CD14-positive monocyte (primary cell): ENCODE measurements around the gene HBQ1. TPM values are rescaled to one million over a fixed set of nuclear protein-coding genes. Genes with fewer than 3 reads are reported as not detected.

Experiments used
- DNase-seq, 3 donors: peaks; one replicate each; pipeline ENCODE4 v3.0.0-alpha.2; 2011 to 2022
- H2AFZ ChIP-seq: 2 replicates; pipeline ENCODE4 v1.6.0; 2012; ENCODE audit warnings: mild to moderate bottlenecking, low read depth, low read length, inconsistent platforms; ENCODE audit not compliant: insufficient read depth, poor library complexity, severe bottlenecking
- H3K27ac ChIP-seq, 2 donors: 1 replicate in 1 of 2; 2 replicates in 1 of 2; pipeline ENCODE4 v1.5.1; 2012 to 2013; ENCODE audit warnings: low read length in 2 of 2, control low read depth in 1 of 2, inconsistent platforms in 1 of 2, low read depth in 1 of 2, mild to moderate bottlenecking in 1 of 2
- H3K27me3 ChIP-seq, 2 donors: one replicate each; pipeline versions ENCODE4 v1.6.0 to v1.6.1; 2011 to 2013; ENCODE audit warnings: low read length in 2 of 2; ENCODE audit not compliant: control insufficient read depth in 2 of 2, insufficient read depth in 2 of 2
- H3K36me3 ChIP-seq, 2 donors: replicated peaks in 1 of 2; 1 replicate in 1 of 2; 2 replicates in 1 of 2; pipeline versions ENCODE4 v1.5.1 to v1.6.1; 2012 to 2013; ENCODE audit warnings: low read length in 2 of 2, control low read depth in 1 of 2, inconsistent platforms in 1 of 2, mild to moderate bottlenecking in 1 of 2; ENCODE audit not compliant: insufficient read depth in 2 of 2, control insufficient read depth in 1 of 2
- H3K4me1 ChIP-seq, 2 donors: 1 replicate in 1 of 2; 2 replicates in 1 of 2; pipeline versions ENCODE4 v1.5.1 to v1.6.1; 2012 to 2013; ENCODE audit warnings: low read length in 2 of 2, control low read depth in 1 of 2, inconsistent platforms in 1 of 2, mild to moderate bottlenecking in 1 of 2, moderate library complexity in 1 of 2; ENCODE audit not compliant: insufficient read depth in 2 of 2, control insufficient read depth in 1 of 2
- H3K4me2 ChIP-seq: replicated peaks from 2 replicates; pipeline ENCODE3; 2012; ENCODE audit warnings: low read length, moderate library complexity, mild to moderate bottlenecking; ENCODE audit not compliant: poor library complexity, severe bottlenecking; ENCODE audit errors: extremely low read depth
- H3K4me3 ChIP-seq, 3 experiments: fragments of 200-600 bp in 1 of 3; sonication (generic) in 1 of 3; replicated peaks in 1 of 3; 1 replicate in 2 of 3; 2 replicates in 1 of 3; pipeline ENCODE4 v1.5.1; 2011 to 2013; ENCODE audit warnings: low read length in 3 of 3, mild to moderate bottlenecking in 3 of 3, control low read depth in 2 of 3, low read depth in 2 of 3, inconsistent platforms in 1 of 3, moderate library complexity in 1 of 3
- H3K79me2 ChIP-seq: 2 replicates; pipeline ENCODE4 v1.6.0; 2012; ENCODE audit warnings: mild to moderate bottlenecking, control low read depth, inconsistent platforms, low read length, moderate library complexity; ENCODE audit not compliant: insufficient read depth
- H3K9ac ChIP-seq: 2 replicates; pipeline ENCODE4 v1.6.0; 2017; ENCODE audit warnings: low read length, mild to moderate bottlenecking; ENCODE audit not compliant: insufficient read depth, poor library complexity, severe bottlenecking
- H3K9me3 ChIP-seq, 2 donors: replicated peaks in 1 of 2; 1 replicate in 1 of 2; 2 replicates in 1 of 2; pipeline versions ENCODE4 v1.5.1 to v1.6.1; 2012 to 2013; ENCODE audit warnings: low read length in 2 of 2, control low read depth in 1 of 2; ENCODE audit not compliant: control insufficient read depth in 1 of 2, insufficient read depth in 1 of 2
- H4K20me1 ChIP-seq: 2 replicates; pipeline ENCODE4 v1.6.0; 2012; ENCODE audit warnings: mild to moderate bottlenecking, low read length, control low read depth, moderate library complexity; ENCODE audit not compliant: insufficient read depth
- H3K27ac Mint-ChIP-seq, 7 donors: one replicate each; pipeline ENCODE4 v1.8.0; 2020; ENCODE audit warnings: mild to moderate bottlenecking in 7 of 7, mixed read lengths in 7 of 7, moderate library complexity in 6 of 7, inconsistent platforms in 2 of 7
- H3K27me3 Mint-ChIP-seq, 3 donors: one replicate each; pipeline ENCODE4 v1.8.0; 2021 to 2022; ENCODE audit warnings: low read depth in 3 of 3, mild to moderate bottlenecking in 3 of 3, mixed read lengths in 3 of 3, moderate library complexity in 3 of 3, inconsistent platforms in 1 of 3
- H3K36me3 Mint-ChIP-seq, 2 donors: one replicate each; pipeline ENCODE4 v1.8.0; 2020; ENCODE audit warnings: mixed read lengths in 2 of 2, inconsistent platforms in 1 of 2, mild to moderate bottlenecking in 1 of 2
- H3K4me1 Mint-ChIP-seq: one replicate; pipeline ENCODE4 v1.8.0; 2020; ENCODE audit warnings: mild to moderate bottlenecking, mixed read lengths
- H3K4me3 Mint-ChIP-seq, 2 donors: one replicate each; pipeline ENCODE4 v1.8.0; 2020; ENCODE audit warnings: mild to moderate bottlenecking in 2 of 2, mixed read lengths in 2 of 2, moderate library complexity in 1 of 2
- H3K9me3 Mint-ChIP-seq, 7 donors: one replicate each; pipeline ENCODE4 v1.8.0; 2020 to 2022; ENCODE audit warnings: mixed read lengths in 7 of 7, mild to moderate bottlenecking in 6 of 7, moderate library complexity in 6 of 7, inconsistent platforms in 2 of 7
- CTCF ChIP-seq: fragments of 200-600 bp; IDR thresholded peaks from one replicate; pipeline ENCODE4 v1.8.0; 2022; ENCODE audit warnings: antibody characterized with exemption, mild to moderate bottlenecking
- WGBS: methylation state at CpG from one replicate; pipeline ENCODE4 v1.1.5; 2013; ENCODE audit warnings: missing lambda C conversion rate; ENCODE audit not compliant: insufficient coverage; 5-methylcytosine and 5-hydroxymethylcytosine counted together
- intact Hi-C, 2 donors: fragments of 100-400 bp; cut with micrococcal nuclease; formaldehyde crosslinking; loops; one replicate each; pipeline versions ENCODE4 v1.15.0 to v1.15.1; 2023
- polyA plus RNA-seq, 3 donors: library from polyadenylated mRNA; depleted of rRNA in 1 of 3; unstranded in 2 of 3; stranded (reverse) in 1 of 3; fragments of 300-500 nt in 2 of 3; fragments of >200 nt in 1 of 3; fragmentation: Illumina TruSeq in 2 of 3; gene quantifications; 1 replicate in 2 of 3; 2 replicates in 1 of 3; pipeline ENCODE4 v1.2.3, GENCODE V29; 2012 to 2021

The HBQ1 gene
- polyA plus RNA-seq, 3 donors, result not detected

GRCh38 chr16:177981-178667 is 2.1 kb upstream of the HBQ1 start:
- H3K27me3 Mint-ChIP-seq, result peaks cover 56 to 79% (median 69%) of the 10 kb centered on the region in 3 donors
- no peaks in the 10 kb centered on the region for H3K79me2 ChIP-seq
- H3K4me3 ChIP-seq, result no peak overlapping the region
- peaks cover 3 to 4% of the 10 kb centered on the region in 2 donors for H3K36me3 Mint-ChIP-seq
- H3K36me3 ChIP-seq, result no peaks in the 10 kb centered on the region
- peak overlapping the region in 1 of 2 donors; percentile 65 for H3K4me3 Mint-ChIP-seq
- H2AFZ ChIP-seq, result no peak overlapping the region
- no peaks in the 10 kb centered on the region for H4K20me1 ChIP-seq
- peaks cover 13% of the 10 kb centered on the region for H3K4me1 Mint-ChIP-seq
- H3K4me1 ChIP-seq, result peaks cover 8 to 17% of the 10 kb centered on the region in 2 donors
- WGBS, result 61% methylated on average over 3 of the region's 11 CpGs
- no peak overlapping the region for H3K27ac Mint-ChIP-seq
- DNase-seq, result no peak
- no peak overlapping the region for H3K9ac ChIP-seq
- H3K9me3 Mint-ChIP-seq, result peaks cover 0 to 20% (median 4%) of the 10 kb centered on the region in 7 donors
- H3K4me2 ChIP-seq, result no peak overlapping the region
- TF ChIP-seq CTCF, result no peak
- peaks cover 0 to 9% of the 10 kb centered on the region in 2 donors for H3K9me3 ChIP-seq
- intact Hi-C loops, result no loop called here
- H3K27me3 ChIP-seq, result peaks cover 45 to 70% of the 10 kb centered on the region in 2 donors
- H3K27ac ChIP-seq, result no peak overlapping the region

- peaks cover 8 to 17% of the 10 kb centered on the region in 2 donors for H3K4me1 ChIP-seq
- H3K27me3 ChIP-seq, result peaks cover 43 to 65% of the 10 kb centered on the region in 2 donors
- DNase-seq, result no peak
- Mint-ChIP-seq H3K4me1 (peaks cover 11% of the 10 kb centered on the region), H3K27ac (no peak overlapping the region), H3K4me3 (peak overlapping the region in 1 of 2 donors; percentile 65), H3K27me3 (peaks cover 51 to 74% (median 64%) of the 10 kb centered on the region in 3 donors), H3K9me3 (peaks cover 0 to 20% (median 4%) of the 10 kb centered on the region in 7 donors), H3K36me3 (peaks cover 3 to 4% of the 10 kb centered on the region in 2 donors)
- 74% methylated on average over 3 of the region's 11 CpGs for WGBS
- intact Hi-C loops, result no loop called here
- no peak overlapping the region for H3K27ac ChIP-seq
- peaks cover 0 to 9% of the 10 kb centered on the region in 2 donors for H3K9me3 ChIP-seq
- TF ChIP-seq CTCF, result no peak
- no peaks in the 10 kb centered on the region for H3K36me3 ChIP-seq
- no peak overlapping the region for H3K9ac ChIP-seq
- no peaks in the 10 kb centered on the region for H3K79me2 ChIP-seq
- no peak overlapping the region for H3K4me3 ChIP-seq
- no peak overlapping the region for H2AFZ ChIP-seq
- H3K4me2 ChIP-seq, result no peak overlapping the region
- no peaks in the 10 kb centered on the region for H4K20me1 ChIP-seq
These were observed 1.6 kb upstream of the HBQ1 start for GRCh38 chr16:178668-179015.
